Memory B cell (primary cell): Measurements from ENCODE around the gene RBM41.
"Not testable (repeated sequence)": the region's sequence is repeated elsewhere in the genome, so short reads cannot be mapped to it uniquely, and the experiment has no call there.

ENCODE experiments used
- ATAC-seq: fragments of 150-1000 bp; cut with Tn5 transposase; 2 replicates; pipeline ENCODE4 v1.10.0; 2021; ENCODE audit warnings: low read depth, mild to moderate bottlenecking, moderate library complexity
- DNase-seq, 2 donors: peaks; one replicate each; pipeline ENCODE4 v3.0.0; 2022; ENCODE audit warnings: low spot score in 2 of 2
- H3K27ac Mint-ChIP-seq: one replicate; pipeline ENCODE4 v1.8.0; 2022; ENCODE audit warnings: mild to moderate bottlenecking, moderate library complexity, mixed read lengths
- H3K27me3 Mint-ChIP-seq: one replicate; pipeline ENCODE4 v1.8.0; 2022; ENCODE audit warnings: mixed read lengths
- H3K36me3 Mint-ChIP-seq: one replicate; pipeline ENCODE4 v1.8.0; 2022; ENCODE audit warnings: mild to moderate bottlenecking, mixed read lengths
- H3K4me1 Mint-ChIP-seq: one replicate; pipeline ENCODE4 v1.8.0; 2022; ENCODE audit warnings: mixed read lengths
- H3K4me3 Mint-ChIP-seq: one replicate; pipeline ENCODE4 v1.8.0; 2022; ENCODE audit warnings: mild to moderate bottlenecking, moderate library complexity, mixed read lengths
- H3K9me3 Mint-ChIP-seq: one replicate; pipeline ENCODE4 v1.8.0; 2022; ENCODE audit warnings: mixed read lengths

The RBM41 gene

DNA sequence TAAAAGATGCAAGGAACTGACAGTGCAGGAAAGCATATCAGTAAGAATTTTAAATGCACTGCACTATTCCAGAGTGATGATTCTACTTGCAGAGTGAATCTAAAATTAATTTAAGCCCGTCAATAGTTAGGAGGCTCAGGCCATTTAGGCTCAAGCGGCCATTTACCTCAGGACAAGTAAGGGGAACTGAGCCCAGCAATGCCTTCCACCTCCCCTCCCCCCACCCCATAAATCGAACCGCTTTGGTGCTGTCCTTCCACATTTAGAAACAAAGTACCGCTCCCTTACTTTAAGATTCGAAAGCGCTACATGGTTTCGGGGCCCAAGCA, 665 bp downstream of the RBM41 start:
- Mint-ChIP-seq H3K9me3 (no peaks in the 10 kb centered on the region), H3K4me3 (peak overlapping the region; percentile 100), H3K27me3 (no peaks in the 10 kb centered on the region), H3K36me3 (peaks cover 20% of the 10 kb centered on the region), H3K4me1 (peaks cover 19% of the 10 kb centered on the region), H3K27ac (no peak overlapping the region)
- ATAC-seq (no peak), DNase-seq (no peak)

DNA sequence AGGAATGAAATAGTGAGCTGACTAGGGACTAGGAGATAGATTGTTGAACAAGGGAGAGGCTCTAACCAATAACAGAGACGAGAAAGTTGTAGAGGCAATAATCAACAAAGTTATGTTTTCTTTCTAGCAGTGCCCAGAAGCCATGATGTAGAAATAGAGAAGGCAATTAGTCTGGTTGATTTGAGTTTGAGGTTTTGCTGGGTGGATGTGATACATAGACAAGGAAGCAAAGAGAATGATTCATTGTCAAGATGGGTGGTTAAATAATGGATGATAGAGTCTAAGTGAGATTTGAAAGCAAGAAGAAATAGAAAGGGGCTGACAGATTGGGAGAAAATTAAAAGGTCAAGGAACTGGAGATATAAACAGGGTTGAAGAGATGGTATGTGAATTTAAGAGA, 11.2 kb downstream of the RBM41 start:
- Mint-ChIP-seq H3K4me1 (peaks cover 10% of the 10 kb centered on the region), H3K27me3 (no peaks in the 10 kb centered on the region), H3K9me3 (no peaks in the 10 kb centered on the region), H3K27ac (no peak overlapping the region), H3K4me3 (no peak overlapping the region), H3K36me3 (peaks cover 16% of the 10 kb centered on the region)
- no peak for DNase-seq
- no peak for ATAC-seq

DNA sequence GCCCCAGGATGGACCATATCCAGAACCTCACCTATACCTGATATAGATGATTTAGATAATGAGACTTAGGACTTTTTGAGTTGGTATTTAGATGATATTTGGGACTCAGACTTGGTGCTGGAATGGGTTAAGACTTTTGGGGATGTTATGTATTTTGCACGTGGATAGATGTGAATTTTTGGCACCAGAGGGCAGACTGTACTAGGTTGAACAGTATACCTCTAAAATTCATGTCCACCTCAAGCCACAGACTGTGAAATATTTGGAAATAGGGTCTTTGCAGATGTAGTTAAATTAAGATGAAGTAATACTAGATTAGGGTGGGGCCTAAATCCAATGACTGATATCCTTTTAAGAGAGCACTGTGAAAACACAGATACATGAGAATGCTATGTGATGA, 15.6 kb downstream of the RBM41 start:
- Mint-ChIP-seq H3K27ac (no peak overlapping the region), H3K27me3 (no peaks in the 10 kb centered on the region), H3K4me1 (peaks cover 8% of the 10 kb centered on the region), H3K9me3 (no peaks in the 10 kb centered on the region), H3K36me3 (peaks cover 26% of the 10 kb centered on the region), H3K4me3 (no peak overlapping the region)
- no peak for ATAC-seq
- DNase-seq: no peak

DNA sequence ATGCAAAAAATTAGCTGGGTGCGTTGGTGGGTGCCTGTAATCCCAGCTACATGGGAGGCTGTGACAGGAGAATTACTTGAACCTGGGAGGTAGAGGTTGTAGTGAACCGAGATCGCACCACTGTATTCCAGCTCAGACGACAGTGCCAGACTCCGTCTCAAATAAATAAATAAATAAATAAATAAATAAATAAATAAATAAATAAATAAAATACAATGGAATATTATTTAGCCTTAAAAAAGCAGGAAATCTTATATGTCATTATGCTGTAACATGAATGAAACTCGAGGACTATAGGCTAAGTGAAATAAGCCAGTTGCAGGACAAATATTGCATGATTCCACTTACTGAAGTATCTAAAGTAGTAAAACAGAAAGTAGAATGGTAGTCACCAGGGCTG, 42.5 kb downstream of the RBM41 start:
- H3K4me3 Mint-ChIP-seq: no peak overlapping the region
- H3K4me1 Mint-ChIP-seq: no peaks in the 10 kb centered on the region
- peaks cover 7% of the 10 kb centered on the region for H3K9me3 Mint-ChIP-seq
- H3K27ac Mint-ChIP-seq: no peak overlapping the region
- DNase-seq (no peak), ATAC-seq (no peak)
- H3K27me3 Mint-ChIP-seq: no peaks in the 10 kb centered on the region
- H3K36me3 Mint-ChIP-seq: peaks cover 19% of the 10 kb centered on the region

DNA sequence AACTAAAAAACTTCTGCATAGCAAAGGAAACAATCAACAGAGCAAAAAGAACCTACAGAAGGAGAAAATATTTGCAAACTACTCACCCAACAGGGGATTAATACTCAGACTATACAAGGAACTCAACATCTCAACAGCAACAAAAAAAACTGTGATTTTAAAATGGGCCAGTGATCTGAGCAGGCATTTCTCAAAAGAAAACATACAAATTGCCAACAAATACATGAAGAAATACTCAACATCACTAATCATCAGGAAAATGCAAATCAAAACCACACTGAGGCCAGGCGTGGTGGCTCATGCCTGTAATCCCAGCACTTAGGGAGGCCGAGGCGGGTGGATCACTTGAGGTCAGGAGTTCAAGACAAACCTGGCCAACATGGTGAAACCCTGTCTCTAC, 60.9 kb downstream of the RBM41 start:
- not testable (repeated sequence) for H3K4me1 Mint-ChIP-seq, H3K36me3 Mint-ChIP-seq, DNase-seq, H3K4me3 Mint-ChIP-seq, ATAC-seq, H3K27me3 Mint-ChIP-seq, H3K9me3 Mint-ChIP-seq, H3K27ac Mint-ChIP-seq

DNA sequence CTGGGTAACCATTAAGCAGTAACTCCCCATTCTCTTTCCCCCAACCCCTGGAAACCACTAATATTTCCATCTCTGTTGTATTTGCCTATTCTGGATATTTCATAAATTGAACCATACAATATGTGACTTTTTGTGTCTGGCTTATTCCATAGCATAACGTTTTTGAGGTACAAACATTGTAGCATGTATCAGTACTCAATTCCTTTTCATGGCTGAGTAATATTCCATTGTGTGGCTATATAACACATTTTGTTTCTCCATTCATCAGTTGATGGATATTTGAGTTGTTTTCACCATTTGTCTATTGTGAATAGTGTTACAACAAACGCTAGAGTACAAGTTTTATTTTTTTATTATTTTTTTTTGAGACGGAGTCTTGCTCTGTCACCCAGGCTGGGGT, 63.6 kb downstream of the RBM41 start:
- no peaks in the 10 kb centered on the region for H3K27me3 Mint-ChIP-seq
- H3K36me3 Mint-ChIP-seq: no peaks in the 10 kb centered on the region
- ATAC-seq (no peak), DNase-seq (no peak)
- no peaks in the 10 kb centered on the region for H3K4me1 Mint-ChIP-seq
- H3K4me3 Mint-ChIP-seq: no peak overlapping the region
- H3K9me3 Mint-ChIP-seq: no peaks in the 10 kb centered on the region
- no peak overlapping the region for H3K27ac Mint-ChIP-seq

DNA sequence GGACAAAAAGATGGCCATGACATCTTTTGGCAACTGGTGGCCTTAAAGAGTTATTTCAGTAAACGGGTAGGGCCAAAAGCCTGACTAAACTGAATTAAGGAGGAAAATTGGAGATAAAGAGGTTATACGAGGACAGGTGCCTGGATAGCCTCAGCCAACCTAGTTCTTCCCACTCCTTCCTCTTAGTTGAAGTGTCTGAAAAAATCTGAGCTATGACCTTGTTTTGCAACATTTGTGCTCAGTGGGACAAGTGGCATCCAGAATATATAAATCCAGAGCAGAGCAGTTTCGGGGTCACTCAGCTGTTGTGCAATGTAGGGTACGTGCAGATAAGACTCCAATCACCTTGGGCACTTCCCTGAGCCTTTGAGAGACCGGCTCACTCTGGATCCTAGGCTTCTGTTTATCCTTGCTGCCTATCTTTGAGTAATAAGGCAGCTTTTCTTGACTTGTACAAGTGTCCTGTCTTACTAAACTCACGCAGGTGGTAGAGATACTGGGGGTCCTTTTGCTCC, 68.4 kb downstream of the RBM41 start:
- no peaks in the 10 kb centered on the region for H3K4me1 Mint-ChIP-seq
- no peak overlapping the region for H3K27ac Mint-ChIP-seq
- no peaks in the 10 kb centered on the region for H3K9me3 Mint-ChIP-seq
- H3K4me3 Mint-ChIP-seq: no peak overlapping the region
- no peak for ATAC-seq
- no peak for DNase-seq
- peaks cover 2% of the 10 kb centered on the region for H3K27me3 Mint-ChIP-seq
- peaks cover 2% of the 10 kb centered on the region for H3K36me3 Mint-ChIP-seq

DNA sequence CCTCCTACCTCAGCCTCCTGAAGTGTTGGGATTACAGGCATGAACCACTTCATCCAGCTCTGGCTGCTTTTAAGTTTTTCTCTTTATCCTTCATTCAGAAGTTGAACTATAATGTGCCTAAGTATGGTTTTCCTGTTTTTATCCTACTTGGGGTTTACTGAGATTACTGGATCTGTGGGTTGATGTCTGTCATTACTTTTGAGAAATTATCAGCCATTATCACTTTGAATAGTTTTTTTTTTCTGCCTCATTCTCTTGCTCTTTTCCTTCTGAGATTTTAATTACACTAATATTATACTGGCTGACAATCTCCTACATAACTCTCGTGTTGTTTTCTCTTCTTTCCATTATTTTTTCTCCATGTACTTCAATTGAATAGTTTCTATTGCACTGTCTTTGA, 71.0 kb downstream of the RBM41 start:
- Mint-ChIP-seq H3K9me3 (no peaks in the 10 kb centered on the region), H3K4me1 (no peaks in the 10 kb centered on the region), H3K27me3 (peaks cover 2% of the 10 kb centered on the region), H3K36me3 (peaks cover 2% of the 10 kb centered on the region), H3K4me3 (no peak overlapping the region), H3K27ac (no peak overlapping the region)
- DNase-seq (no peak), ATAC-seq (no peak)

DNA sequence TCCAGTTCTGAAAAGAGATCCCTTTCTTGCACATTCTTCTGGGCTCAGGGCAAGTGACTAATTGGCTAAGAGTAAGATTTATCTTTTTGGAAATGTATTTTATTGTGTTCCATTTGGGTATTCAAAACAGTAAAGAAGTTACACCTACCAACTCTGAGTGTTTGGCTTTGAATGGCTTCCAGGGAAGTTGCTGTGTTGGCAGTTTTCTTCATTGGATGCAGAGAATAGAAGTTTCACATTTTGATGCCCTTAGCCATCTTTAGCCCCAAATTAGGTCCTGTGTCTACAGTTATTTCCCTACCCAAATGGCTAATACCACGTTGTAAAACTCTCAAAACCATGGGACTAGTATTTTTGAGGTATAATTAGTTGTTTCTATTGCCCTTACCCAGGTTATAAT, 88.9 kb downstream of the RBM41 start:
- H3K4me1 Mint-ChIP-seq: no peaks in the 10 kb centered on the region
- H3K36me3 Mint-ChIP-seq: no peaks in the 10 kb centered on the region
- H3K27me3 Mint-ChIP-seq: peaks cover 3% of the 10 kb centered on the region
- no peak for ATAC-seq
- no peak overlapping the region for H3K4me3 Mint-ChIP-seq
- no peaks in the 10 kb centered on the region for H3K9me3 Mint-ChIP-seq
- no peak for DNase-seq
- no peak overlapping the region for H3K27ac Mint-ChIP-seq

DNA sequence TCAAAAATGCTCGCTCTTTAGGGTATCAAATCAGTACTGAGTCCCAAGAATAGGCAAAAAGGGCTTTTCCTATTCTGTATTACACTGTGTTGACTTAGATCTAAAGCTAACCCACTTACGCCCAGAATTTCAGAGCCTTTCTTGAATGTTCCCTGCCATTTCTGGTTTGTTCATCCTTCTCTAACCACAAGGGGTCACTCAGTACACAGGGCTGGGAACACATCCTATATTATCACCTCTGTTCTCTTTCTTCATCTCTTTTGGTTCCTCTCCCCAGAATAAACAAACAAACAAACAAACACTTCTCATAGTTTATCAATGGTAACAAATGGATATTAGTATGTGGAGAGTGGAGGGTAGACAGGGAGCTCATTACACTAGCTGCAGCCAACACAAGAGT, 93.1 kb downstream of the RBM41 start:
- H3K27me3 Mint-ChIP-seq: no peaks in the 10 kb centered on the region

DNA sequence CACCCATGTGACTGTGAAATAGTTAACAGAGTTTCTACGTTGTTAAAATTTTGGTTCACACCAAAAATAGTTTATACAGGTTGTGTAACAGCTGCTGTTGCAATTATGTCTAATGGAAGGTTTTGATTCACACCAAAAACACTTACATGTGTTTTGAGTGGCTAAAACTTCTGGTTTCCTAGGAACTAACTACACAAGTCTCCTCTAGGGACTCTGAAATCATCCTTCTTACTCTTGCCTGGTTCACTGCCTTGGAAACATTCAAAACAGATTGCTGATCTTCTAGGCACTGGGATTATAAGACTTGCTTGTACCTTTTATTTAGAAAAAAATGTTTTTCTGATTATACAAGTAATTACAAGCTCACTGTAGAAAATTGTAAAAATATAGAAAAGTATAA, 103.7 kb downstream of the RBM41 start:
- no peak for ATAC-seq

More for the DNA sequence above, 93.1 kb downstream of the RBM41 start:
- H3K27ac Mint-ChIP-seq: no peak overlapping the region
- H3K4me3 Mint-ChIP-seq: no peak overlapping the region
- H3K36me3 Mint-ChIP-seq: no peaks in the 10 kb centered on the region
- H3K9me3 Mint-ChIP-seq: no peaks in the 10 kb centered on the region
- no peaks in the 10 kb centered on the region for H3K4me1 Mint-ChIP-seq
- ATAC-seq (no peak), DNase-seq (no peak)

More for the DNA sequence above, 103.7 kb downstream of the RBM41 start:
- H3K36me3 Mint-ChIP-seq: no peaks in the 10 kb centered on the region
- no peak for DNase-seq
- no peak overlapping the region for H3K27ac Mint-ChIP-seq
- no peaks in the 10 kb centered on the region for H3K4me1 Mint-ChIP-seq
- H3K9me3 Mint-ChIP-seq: no peaks in the 10 kb centered on the region
- H3K4me3 Mint-ChIP-seq: no peak overlapping the region
- no peaks in the 10 kb centered on the region for H3K27me3 Mint-ChIP-seq
